K562 (cell line): ENCODE data around the gene ZBTB33. TPM values are rescaled to one million over a fixed set of nuclear protein-coding genes. Genes with fewer than 3 reads are reported as not detected.

Source experiments
- ATAC-seq: fragments of 200-7000 bp; cut with Tn5 transposase; 3 replicates; pipeline ENCODE4 v1.9.1; 2020; ENCODE audit warnings: moderate library complexity
- BruUV-seq: library from RNA; stranded (reverse); fragments of 400-500 nt; replicated peaks from 2 replicates; lab custom pipeline; 2021; lab: Mats Ljungman, UMichigan
- CTCF ChIA-PET: fragments of 300-600 bp; formaldehyde crosslinking; extraction: SDS; loops from one replicate; lab custom pipeline; 2021; ENCODE audit warnings: low intra/inter-chr PET ratio; lab: Yijun Ruan, JAX
- POLR2A ChIA-PET: fragments of 300-600, 350-650 bp; sonication (Branson Sonifier 250); formaldehyde crosslinking; extraction: SDS; loops from one replicate; lab custom pipeline; 2021; ENCODE audit warnings: antibody characterized with exemption, inconsistent platforms; lab: Yijun Ruan, JAX
- DNase-seq, 4 experiments: peaks; one replicate each; pipeline versions ENCODE4 v3.0.0 to v3.0.0-alpha.2; 2011 to 2018; ENCODE audit warnings: low spot score in 3 of 4, mixed read lengths in 3 of 4; ENCODE audit errors: extremely low read depth in 1 of 4
- FAIRE-seq: peaks from 2 replicates; lab custom pipeline; 2011; peaks lifted over from hg19 to GRCh38; lab: Jason Lieb, UNC
- H2AFZ ChIP-seq: 2 replicates; pipeline ENCODE4 v1.6.0; 2011; ENCODE audit warnings: low read depth, low read length, control low read depth, inconsistent platforms
- H3K27ac ChIP-seq: fragments of 200-600 bp; 3 replicates; pipeline ENCODE4 v1.8.0; 2011; ENCODE audit warnings: low read depth, mild to moderate bottlenecking, control low read depth, inconsistent platforms, low read length, moderate library complexity, mixed read lengths; ENCODE audit errors: extremely low read depth
- H3K27me3 ChIP-seq, 2 experiments: fragments of 300-600 bp in 1 of 2; 2 replicates in 1 of 2; 3 replicates in 1 of 2; pipeline versions ENCODE4 v1.6.0 to v1.8.0; 2011; ENCODE audit warnings: inconsistent platforms in 2 of 2, low read length in 2 of 2, mild to moderate bottlenecking in 1 of 2, mixed read lengths in 1 of 2, moderate library complexity in 1 of 2; ENCODE audit not compliant: control insufficient read depth in 2 of 2, insufficient read depth in 2 of 2
- H3K36me3 ChIP-seq: fragments of 300-600 bp; 3 replicates; pipeline ENCODE4 v1.8.0; 2011; ENCODE audit warnings: mild to moderate bottlenecking, low read length, inconsistent platforms; ENCODE audit not compliant: control insufficient read depth, insufficient read depth
- H3K4me1 ChIP-seq, 2 experiments: fragments of 200-600 bp in 1 of 2; replicated peaks in 1 of 2; 2 replicates in 1 of 2; 3 replicates in 1 of 2; pipeline versions ENCODE4 v1.5.1 to v1.8.0; 2011; ENCODE audit warnings: inconsistent platforms in 2 of 2, low read length in 2 of 2, mild to moderate bottlenecking in 1 of 2, mixed read lengths in 1 of 2, moderate library complexity in 1 of 2; ENCODE audit not compliant: control insufficient read depth in 2 of 2, insufficient read depth in 2 of 2
- H3K4me2 ChIP-seq: 2 replicates; pipeline ENCODE4 v1.6.1; 2011; ENCODE audit warnings: low read length, control low read depth, inconsistent platforms, mixed read lengths; ENCODE audit not compliant: insufficient read depth
- H3K4me3 ChIP-seq: fragments of 200-600 bp; sonication (generic), shearing (Covaris generic); 2 replicates; pipeline ENCODE4 v1.5.1; 2016; ENCODE audit warnings: control low read depth, inconsistent platforms
- H3K79me2 ChIP-seq: fragments of 200-600 bp; 3 replicates; pipeline ENCODE4 v1.8.0; 2011; ENCODE audit warnings: low read length, inconsistent platforms; ENCODE audit not compliant: control insufficient read depth, insufficient read depth
- H3K9ac ChIP-seq, 2 experiments: 2 replicates each; pipeline versions ENCODE4 v1.6.0 to v1.6.1; 2011; ENCODE audit warnings: low read depth in 2 of 2, low read length in 2 of 2, control low read depth in 1 of 2, inconsistent platforms in 1 of 2, mild to moderate bottlenecking in 1 of 2, mixed read lengths in 1 of 2; ENCODE audit not compliant: insufficient read depth in 1 of 2
- H3K9me1 ChIP-seq: one replicate; pipeline ENCODE4 v1.6.0; 2011; ENCODE audit warnings: inconsistent platforms, mild to moderate bottlenecking, low read length, moderate library complexity; ENCODE audit not compliant: control insufficient read depth, insufficient read depth
- H3K9me3 ChIP-seq: replicated peaks from 2 replicates; pipeline ENCODE4 v1.5.1; 2011; ENCODE audit warnings: low read depth, low read length, inconsistent platforms; ENCODE audit not compliant: control insufficient read depth, insufficient read depth
- H4K20me1 ChIP-seq: replicated peaks from 2 replicates; pipeline ENCODE4 v1.6.1; 2011; ENCODE audit warnings: low read length, inconsistent platforms, mixed read lengths; ENCODE audit not compliant: control insufficient read depth, insufficient read depth
- CEBPB ChIP-seq: fragments of 450-650 bp; IDR thresholded peaks from 2 replicates; pipeline ENCODE4 v1.6.1; 2016; ENCODE audit warnings: missing genetic modification characterization, missing compliant biosample characterization
- FOS ChIP-seq: IDR thresholded peaks from 3 replicates; pipeline ENCODE4 v1.6.1; 2011; ENCODE audit not compliant: insufficient read length; ENCODE audit errors: extremely low read depth
- PTBP1 ChIP-seq: fragments of 200-400 bp; formaldehyde crosslinking; IDR thresholded peaks from 2 replicates; pipeline ENCODE4 v1.6.1; 2017; ENCODE audit warnings: low read depth, low read length
- PTTG1 ChIP-seq: fragments of 450-650 bp; IDR thresholded peaks from 2 replicates; pipeline ENCODE4 v1.6.1; 2016; ENCODE audit warnings: low read depth, mild to moderate bottlenecking, missing genetic modification characterization, missing compliant biosample characterization
- SREBF1 ChIP-seq: fragments of 150-350 bp; IDR thresholded peaks from 2 replicates; pipeline ENCODE4 v1.6.1; 2014; ENCODE audit warnings: antibody characterized with exemption, low read depth, low read length, borderline replicate concordance
- ZBTB49 ChIP-seq: sonication (generic); formaldehyde crosslinking; IDR thresholded peaks from 2 replicates; pipeline ENCODE4 v1.8.0; 2022; ENCODE audit warnings: missing genetic modification reagents, mild to moderate bottlenecking, borderline replicate concordance
- ZNF23 ChIP-seq: fragments of 250-450 bp; sonication (Bioruptor Pico); IDR thresholded peaks from 2 replicates; pipeline ENCODE4 v1.4.0; 2020; ENCODE audit warnings: mild to moderate bottlenecking
- WGBS: fragments of 100-300 bp; shearing (Covaris generic); methylation state at CpG from one replicate; pipeline ENCODE4 v1.1.6; 2016; ENCODE audit warnings: low coverage, mixed read lengths; ENCODE audit not compliant: insufficient coverage; ENCODE audit errors: missing lambda C conversion rate; 5-methylcytosine and 5-hydroxymethylcytosine counted together
- in situ Hi-C: fragments of 300-500 bp; cut with MboI; formaldehyde crosslinking; loops from 4 replicates; pipeline ENCODE4 v1.15.0; 2018; ENCODE audit warnings: inconsistent platforms, mixed read lengths
- intact Hi-C: fragments of 100-400 bp; cut with micrococcal nuclease; formaldehyde crosslinking; loops from 2 replicates; pipeline ENCODE4 v1.14.2; 2022
- polyA plus RNA-seq, 8 experiments: library from polyadenylated mRNA; depleted of rRNA in 4 of 8; stranded (reverse) in 5 of 8; unstranded in 3 of 8; fragments of >200 nt; fragmentation: Nextera tagmentation in 2 of 8; fragmentation: Illumina TruSeq in 1 of 8; extraction: Ambion mirVana in 2 of 8; extraction: Trizol in 1 of 8; gene quantifications; 2 replicates each; pipeline versions ENCODE4 v1.2.1 to v1.2.3, GENCODE V29; 2011 to 2014; ENCODE audit warnings: inconsistent platforms in 1 of 8, missing spikeins in 1 of 8
- total RNA-seq, 7 experiments: library from RNA; depleted of rRNA in 6 of 7; stranded (reverse); fragments of >200 nt in 6 of 7; fragmentation: Illumina TruSeq in 2 of 7; extraction: Trizol in 2 of 7; gene quantifications; 2 replicates each; pipeline versions ENCODE4 v1.2.1 to v1.2.3, GENCODE V29; 2011 to 2021; ENCODE audit warnings: low replicate concordance in 1 of 7

ZBTB33 gene
- total and polyA plus RNA-seq, 9 of the 15 experiments (the other 6 are each of a cell fraction or from before 2014, with no cell fraction given): 5.6 to 29.8 (median 15.6) TPM

GRCh38 chrX:120274145-120274544 lies 23.5 kb downstream of the ZBTB33 start:
- Histone ChIP-seq H3K36me3 (no peaks in the 10 kb centered on the region), H3K9ac (no peak overlapping the region), H3K79me2 (no peaks in the 10 kb centered on the region), H3K4me3 (no peak overlapping the region), H4K20me1 (no peaks in the 10 kb centered on the region), H2AFZ (no peak overlapping the region), H3K27me3 (peaks cover 2 to 5% of the 10 kb centered on the region in 2 experiments; a peak in 2 of 5 replicates), H3K4me2 (no peak overlapping the region), H3K27ac (no peak overlapping the region), H3K4me1 (no peaks in the 10 kb centered on the region), H3K9me1 (no peaks in the 10 kb centered on the region), H3K9me3 (no peaks in the 10 kb centered on the region)
- CTCF ChIA-PET: no interaction called here
- FAIRE-seq (no peak), ATAC-seq (no peak), DNase-seq (no peak)
- intact Hi-C loops: no loop called here
- BruUV-seq: no TSS peak
- in situ Hi-C loops: no loop called here
- POLR2A ChIA-PET: interaction anchor here (0.8 kb wide), 1 partner anchor 13 kb away, joined by 3 read pairs; no protein-coding TSS in a partner anchor
- WGBS: 0% methylated on average over 2 of the region's 2 CpGs
- peak; percentile 52; the same call in 1 of the 2 replicates for TF ChIP-seq CEBPB
- TF ChIP-seq ZBTB49 (CRISPR knock-in tag): no peak

GRCh38 chrX:120274958-120275357 lies 24.3 kb downstream of the ZBTB33 start:
- Histone ChIP-seq H3K27me3 (peaks cover 2 to 5% of the 10 kb centered on the region in 2 experiments; a peak in 2 of 5 replicates), H3K79me2 (no peaks in the 10 kb centered on the region), H3K27ac (no peak overlapping the region), H3K9me1 (no peaks in the 10 kb centered on the region), H2AFZ (no peak overlapping the region), H3K4me3 (no peak overlapping the region), H3K9me3 (no peaks in the 10 kb centered on the region), H3K4me1 (no peaks in the 10 kb centered on the region), H3K9ac (no peak overlapping the region)
- no peak for DNase-seq
- no TSS peak for BruUV-seq
- in situ Hi-C loops: no loop called here
- ATAC-seq: no peak
- no peak for FAIRE-seq
- TF ChIP-seq PTTG1 (tag): no peak
- TF ChIP-seq PTBP1: no peak
- TF ChIP-seq SREBF1: no peak
- no peak for TF ChIP-seq ZNF23 (CRISPR knock-in tag)
- no peak for TF ChIP-seq FOS
- no peak for TF ChIP-seq ZBTB49 (CRISPR knock-in tag)
- TF ChIP-seq, all 486 proteins: peak for 0
- intact Hi-C loops: no loop called here
- H3K4me2 ChIP-seq: no peak overlapping the region
- POLR2A ChIA-PET: interaction anchor here (0.8 kb wide), 1 partner anchor 14 kb away, joined by 3 read pairs; no protein-coding TSS in a partner anchor
- CTCF ChIA-PET: no interaction called here
- no peaks in the 10 kb centered on the region for H3K36me3 ChIP-seq
- WGBS: 0% methylated on average over 2 of the region's 2 CpGs
- no peaks in the 10 kb centered on the region for H4K20me1 ChIP-seq
